ENCODE measurements around the gene CLBA1. TPM values are rescaled to one million over a fixed set of nuclear protein-coding genes. Genes with fewer than 3 reads are reported as not detected.

CLBA1 gene
- total RNA-seq, 1 experiment from 2014 or later = 3.0 TPM

DNA sequence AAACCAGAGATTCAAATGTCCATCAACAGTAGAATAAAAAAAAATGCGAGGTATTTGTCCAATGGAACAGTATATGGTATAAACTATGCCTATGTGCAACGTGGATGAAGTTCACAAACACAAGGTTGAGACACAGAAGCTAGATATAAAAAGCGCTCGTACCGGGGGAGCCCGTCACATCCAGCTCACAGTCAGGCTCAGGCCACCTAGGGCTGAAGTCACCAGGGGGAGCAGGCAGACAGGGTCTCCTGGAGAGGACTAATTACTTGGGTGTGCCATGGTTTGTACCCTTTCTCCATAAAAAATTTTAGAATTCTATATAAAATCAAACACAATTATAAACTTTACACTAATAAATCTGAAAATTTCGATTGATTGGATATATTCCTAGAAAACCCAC is 21.0 kb upstream of the CLBA1 start:
- Mint-ChIP-seq H3K9me3 (ENCODE audit: unreplicated experiment) (no peaks in the 10 kb centered on the region), H3K36me3 (ENCODE audit: insufficient read depth, unreplicated experiment) (no peaks in the 10 kb centered on the region), H3K27ac (ENCODE audit: unreplicated experiment) (no peak overlapping the region), H3K4me1 (ENCODE audit: low read depth, unreplicated experiment) (no peaks in the 10 kb centered on the region), H3K4me3 (ENCODE audit: unreplicated experiment) (no peak overlapping the region), H3K27me3 (ENCODE audit: insufficient read depth, unreplicated experiment) (peaks cover 9% of the 10 kb centered on the region)
- intact Hi-C loops (cut with micrococcal nuclease; ENCODE audit: unreplicated experiment) = no loop called here
- DNase-seq = no peak
- H3K36me3 ChIP-seq (ENCODE audit: control insufficient read depth, insufficient read depth, low read length) = no peaks in the 10 kb centered on the region
- TF ChIP-seq, protein P1, sequence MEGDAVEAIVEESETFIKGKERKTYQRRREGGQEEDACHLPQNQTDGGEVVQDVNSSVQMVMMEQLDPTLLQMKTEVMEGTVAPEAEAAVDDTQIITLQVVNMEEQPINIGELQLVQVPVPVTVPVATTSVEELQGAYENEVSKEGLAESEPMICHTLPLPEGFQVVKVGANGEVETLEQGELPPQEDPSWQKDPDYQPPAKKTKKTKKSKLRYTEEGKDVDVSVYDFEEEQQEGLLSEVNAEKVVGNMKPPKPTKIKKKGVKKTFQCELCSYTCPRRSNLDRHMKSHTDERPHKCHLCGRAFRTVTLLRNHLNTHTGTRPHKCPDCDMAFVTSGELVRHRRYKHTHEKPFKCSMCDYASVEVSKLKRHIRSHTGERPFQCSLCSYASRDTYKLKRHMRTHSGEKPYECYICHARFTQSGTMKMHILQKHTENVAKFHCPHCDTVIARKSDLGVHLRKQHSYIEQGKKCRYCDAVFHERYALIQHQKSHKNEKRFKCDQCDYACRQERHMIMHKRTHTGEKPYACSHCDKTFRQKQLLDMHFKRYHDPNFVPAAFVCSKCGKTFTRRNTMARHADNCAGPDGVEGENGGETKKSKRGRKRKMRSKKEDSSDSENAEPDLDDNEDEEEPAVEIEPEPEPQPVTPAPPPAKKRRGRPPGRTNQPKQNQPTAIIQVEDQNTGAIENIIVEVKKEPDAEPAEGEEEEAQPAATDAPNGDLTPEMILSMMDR (IDR thresholded peaks at IDR 0.05; ENCODE audit: insufficient read depth in 1 of 2, low read depth in 1 of 2, low read length in 1 of 2, severe bottlenecking in 1 of 2, unreplicated experiment in 1 of 2) = no peak
- no peaks in the 10 kb centered on the region for H3K27me3 ChIP-seq (replicated peaks; ENCODE audit: control insufficient read depth, insufficient read depth, low read length)
- ChIA-PET POLR2A (no interaction called here), CTCF (interaction anchor here (0.7 to 1.5 kb wide), 3 partner anchors 81 to 526 kb away, joined by 4 to 5 read pairs (median 5); no protein-coding TSS in a partner anchor)
- H3K4me1 ChIP-seq = no peaks in the 10 kb centered on the region
- no peak overlapping the region for H3K4me3 ChIP-seq (ENCODE audit: low read depth, low read length)
- no TSS peak for BruUV-seq (replicated peaks)
- H3K9me3 ChIP-seq = no peaks in the 10 kb centered on the region

DNA sequence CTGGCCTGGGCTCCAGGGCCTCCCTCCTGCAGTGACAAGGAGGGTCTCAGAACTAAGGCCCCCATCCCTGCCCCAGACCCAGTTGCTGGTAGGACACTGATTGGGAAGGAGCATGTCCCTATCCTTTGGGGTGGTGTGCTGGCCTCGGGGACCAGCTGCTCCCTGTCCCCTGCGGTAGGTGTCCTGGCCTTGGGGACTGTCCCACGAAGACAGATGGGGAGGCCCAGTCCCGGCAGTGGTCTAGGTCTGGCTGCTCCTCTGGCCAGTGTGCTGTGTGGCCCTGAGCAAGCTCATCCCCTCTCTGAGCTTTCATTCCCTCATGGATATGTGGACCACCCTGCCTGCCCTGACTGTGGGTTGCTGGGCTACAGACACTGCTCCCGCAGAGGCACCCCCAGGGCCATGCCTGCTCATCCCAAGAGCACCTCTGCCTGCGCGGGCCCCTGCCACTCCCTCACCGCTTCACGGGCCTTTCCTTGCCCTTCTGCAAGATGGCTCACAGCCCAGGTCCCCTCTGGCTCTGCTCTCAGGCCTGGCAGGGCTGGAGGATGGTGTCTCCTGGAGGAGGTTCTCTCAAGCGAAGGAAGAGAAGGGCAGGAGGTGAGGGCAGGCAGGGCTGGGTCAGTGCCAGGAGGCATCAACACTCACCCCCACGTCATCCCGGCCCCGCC is 19.9 kb upstream of the CLBA1 start:
- ChIA-PET POLR2A (no interaction called here), CTCF (interaction anchor here (1.5 kb wide), 1 partner anchor 80 kb away, joined by 4 read pairs; no protein-coding TSS in a partner anchor)
- H3K4me1 Mint-ChIP-seq (ENCODE audit: low read depth, unreplicated experiment) = no peaks in the 10 kb centered on the region
- Histone ChIP-seq H3K27me3 (replicated peaks; ENCODE audit: control insufficient read depth, insufficient read depth, low read length) (no peaks in the 10 kb centered on the region), H3K4me3 (ENCODE audit: low read depth, low read length) (no peak overlapping the region), H3K9me3 (no peaks in the 10 kb centered on the region), H3K36me3 (ENCODE audit: control insufficient read depth, insufficient read depth, low read length) (no peaks in the 10 kb centered on the region), H3K4me1 (no peaks in the 10 kb centered on the region)
- DNase-seq = no peak
- TF ChIP-seq, protein P1 (IDR thresholded peaks at IDR 0.05; ENCODE audit: insufficient read depth in 1 of 2, low read depth in 1 of 2, low read length in 1 of 2, severe bottlenecking in 1 of 2, unreplicated experiment in 1 of 2) = no peak
- intact Hi-C loops (cut with micrococcal nuclease; ENCODE audit: unreplicated experiment) = no loop called here
- no peaks in the 10 kb centered on the region for H3K9me3 Mint-ChIP-seq (ENCODE audit: unreplicated experiment)
- H3K27me3 Mint-ChIP-seq (ENCODE audit: insufficient read depth, unreplicated experiment) = peaks cover 3% of the 10 kb centered on the region
- no peak overlapping the region for H3K27ac Mint-ChIP-seq (ENCODE audit: unreplicated experiment)
- no peak overlapping the region for H3K4me3 Mint-ChIP-seq (ENCODE audit: unreplicated experiment)
- no peaks in the 10 kb centered on the region for H3K36me3 Mint-ChIP-seq (ENCODE audit: insufficient read depth, unreplicated experiment)
- no TSS peak for BruUV-seq (replicated peaks)

DNA sequence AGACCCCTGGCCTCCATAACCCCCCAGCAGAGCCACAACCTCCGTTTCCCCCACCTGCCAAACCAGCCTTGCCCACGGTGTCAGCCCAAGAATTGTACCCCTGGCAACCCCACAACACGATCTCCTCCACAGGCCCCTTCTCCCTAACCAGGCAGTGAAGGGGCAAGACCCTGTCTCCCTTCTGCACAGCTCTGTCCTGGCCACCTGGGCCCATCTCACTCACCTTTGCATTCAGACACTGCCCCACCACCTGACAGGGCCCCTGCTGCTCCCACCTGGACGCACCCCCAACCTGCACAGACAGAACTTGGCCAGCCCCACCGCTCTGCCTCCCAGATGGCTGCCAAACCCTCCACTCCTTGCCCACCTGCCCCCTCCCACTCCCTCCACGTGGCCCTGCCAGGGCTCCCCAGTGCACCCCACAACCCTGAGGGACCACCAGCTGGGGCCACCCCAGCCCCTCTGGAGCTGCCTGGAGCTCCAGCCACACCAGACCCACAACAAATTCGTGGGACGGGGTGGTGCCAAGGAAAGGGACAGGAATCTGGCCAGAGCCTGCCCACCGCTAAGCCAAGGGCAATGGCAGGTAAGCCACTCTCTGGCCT is 19.2 kb upstream of the CLBA1 start:
- Mint-ChIP-seq H3K27me3 (ENCODE audit: insufficient read depth, unreplicated experiment) (peaks cover 3% of the 10 kb centered on the region), H3K36me3 (ENCODE audit: insufficient read depth, unreplicated experiment) (no peaks in the 10 kb centered on the region), H3K4me1 (ENCODE audit: low read depth, unreplicated experiment) (no peaks in the 10 kb centered on the region), H3K9me3 (ENCODE audit: unreplicated experiment) (no peaks in the 10 kb centered on the region), H3K27ac (ENCODE audit: unreplicated experiment) (no peak overlapping the region), H3K4me3 (ENCODE audit: unreplicated experiment) (no peak overlapping the region)
- no peaks in the 10 kb centered on the region for H3K36me3 ChIP-seq (ENCODE audit: control insufficient read depth, insufficient read depth, low read length)
- CTCF ChIA-PET = no interaction called here
- H3K9me3 ChIP-seq = no peaks in the 10 kb centered on the region
- POLR2A ChIA-PET = no interaction called here
- TF ChIP-seq, protein P1 (IDR thresholded peaks at IDR 0.05; ENCODE audit: insufficient read depth in 1 of 2, low read depth in 1 of 2, low read length in 1 of 2, severe bottlenecking in 1 of 2, unreplicated experiment in 1 of 2) = no peak
- H3K27me3 ChIP-seq (replicated peaks; ENCODE audit: control insufficient read depth, insufficient read depth, low read length) = no peaks in the 10 kb centered on the region
- intact Hi-C loops (cut with micrococcal nuclease; ENCODE audit: unreplicated experiment) = no loop called here
- no peak for DNase-seq
- H3K4me1 ChIP-seq = no peaks in the 10 kb centered on the region
- no peak overlapping the region for H3K4me3 ChIP-seq (ENCODE audit: low read depth, low read length)
- BruUV-seq (replicated peaks) = no TSS peak

All from Caco-2 (cell line).